DMS153 (cell line): ENCODE results near the gene CFP.

Source experiments
- DNase-seq: peaks from one replicate; lab custom pipeline; 2025; lab: John Stamatoyannopoulos, UW

Gene CFP

GRCh38 chrX:47637546-47638195 is 7.9 kb upstream of the CFP start:
- no peak for DNase-seq

DNA sequence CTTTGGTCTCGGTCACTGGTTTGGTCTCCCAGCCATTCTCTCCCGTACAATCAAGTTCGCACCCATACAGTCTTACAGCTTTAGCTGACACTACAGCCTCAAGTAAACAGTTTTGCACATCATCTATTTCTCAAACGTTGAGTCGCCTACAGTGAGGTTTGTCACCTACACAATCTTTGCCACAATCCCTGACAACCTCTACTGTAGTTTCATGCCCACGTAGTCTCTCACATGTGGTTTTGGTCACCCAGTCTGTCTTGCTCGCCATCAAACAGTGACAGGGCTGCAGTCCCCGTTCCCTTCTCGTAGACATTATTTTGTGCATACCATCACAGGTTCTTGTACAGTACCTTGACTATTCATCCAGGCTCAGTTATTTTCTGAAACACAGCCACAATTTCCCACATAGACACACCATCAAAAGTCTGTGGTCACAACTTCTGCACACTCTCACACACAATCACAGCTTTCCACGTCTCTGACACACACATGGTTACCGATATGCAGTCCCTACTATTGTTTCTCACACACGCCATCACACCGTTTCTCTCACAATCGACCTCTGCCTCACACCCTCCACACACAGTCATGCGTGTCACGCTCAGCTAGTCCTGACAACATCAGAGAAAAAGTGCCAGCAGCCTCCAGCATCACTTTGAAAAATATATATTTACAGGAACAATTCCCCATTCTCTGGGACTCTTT is 5.3 kb upstream of the CFP start:
- DNase-seq = no peak

DNA sequence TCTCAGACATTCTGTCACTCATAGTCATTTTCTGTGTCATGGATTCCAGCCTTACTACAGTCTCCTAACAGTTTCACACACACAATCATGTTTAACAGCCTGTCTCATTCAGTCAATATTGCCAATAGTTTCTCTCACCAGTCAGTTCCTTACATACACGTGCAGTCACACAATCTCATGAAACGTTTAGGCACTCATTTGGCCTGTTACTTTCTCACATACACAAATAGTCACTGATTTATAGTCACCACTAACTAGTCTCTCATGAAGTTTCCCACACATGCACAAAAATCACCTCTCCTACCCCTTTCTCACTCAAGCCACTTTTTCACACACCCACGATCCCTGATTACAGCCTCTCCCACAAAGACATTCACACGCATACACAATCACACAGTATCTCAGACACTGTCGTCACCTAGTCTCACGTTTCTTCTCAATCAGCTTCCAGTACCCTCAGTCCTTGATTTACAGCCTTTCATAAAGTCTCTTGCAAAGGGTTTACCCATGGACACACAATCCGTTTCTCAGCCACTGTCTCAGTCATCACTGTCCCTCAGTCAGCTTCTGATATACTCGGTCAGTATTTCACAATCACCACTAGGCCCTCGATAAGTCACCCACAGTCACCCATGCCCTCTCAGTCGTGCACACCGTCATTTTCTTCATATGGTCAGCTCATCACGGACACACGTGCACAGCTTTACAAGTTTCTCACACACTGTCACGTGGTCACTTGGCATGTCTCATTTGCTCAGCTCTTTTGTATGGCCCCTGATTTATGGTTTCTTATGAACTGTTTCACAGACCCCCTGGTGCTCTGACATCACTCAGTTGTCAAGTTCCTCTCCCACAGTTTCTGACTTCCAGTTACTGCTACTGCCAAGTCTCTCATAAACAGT is 4.2 kb upstream of the CFP start:
- DNase-seq = no peak

GRCh38 chrX:47632666-47633065 is 2.9 kb upstream of the CFP start:
- DNase-seq = no peak

DNA sequence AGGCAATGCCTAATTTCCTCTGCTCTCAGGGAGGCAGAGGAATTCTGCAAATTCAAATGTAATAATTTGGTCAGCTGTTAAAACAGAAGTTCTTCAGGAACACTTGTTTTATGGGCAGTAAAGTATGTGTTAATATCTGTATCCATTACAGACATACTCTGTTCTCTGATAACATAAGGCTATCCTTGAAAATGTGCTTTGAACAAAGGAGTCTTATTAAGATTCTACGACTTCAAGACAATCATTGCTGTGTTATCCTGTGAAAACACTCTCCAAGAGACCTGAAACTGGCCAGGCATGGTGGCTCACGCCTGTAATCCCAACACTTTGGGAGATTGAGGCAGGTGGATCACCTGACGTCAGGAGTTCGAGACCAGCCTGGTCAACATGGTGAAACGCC is 1.9 kb upstream of the CFP start:
- DNase-seq = no peak

- no peak for DNase-seq
These were observed 748 bp downstream of the CFP start for GRCh38 chrX:47628982-47629381.

- no peak for DNase-seq
These were observed 4.4 kb downstream of the CFP start for GRCh38 chrX:47625365-47625764.

DNA sequence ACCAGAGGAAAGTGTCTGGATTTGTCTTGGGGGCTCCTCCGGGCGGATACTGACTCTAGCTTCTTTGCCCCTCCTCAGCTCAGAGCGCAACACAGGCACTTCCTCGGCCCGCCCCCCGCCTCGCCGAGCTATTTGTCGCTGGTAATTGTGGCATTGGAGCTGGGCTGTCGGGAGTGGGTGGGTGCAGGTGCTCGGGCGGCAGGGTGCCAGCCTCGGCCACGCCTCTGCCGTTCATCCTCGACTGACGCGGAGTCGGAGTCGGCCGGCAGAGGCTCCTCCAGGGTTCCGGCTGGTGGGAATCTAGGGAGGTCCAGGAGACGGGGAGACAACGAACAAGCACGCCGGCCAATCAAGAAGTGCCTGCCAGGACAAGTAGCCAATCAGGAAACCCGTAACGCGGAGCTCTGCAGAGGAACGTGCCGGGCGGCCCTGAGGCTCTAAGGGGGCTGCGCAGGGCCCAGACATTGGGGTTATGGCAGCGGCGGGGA is 6.1 kb downstream of the CFP start:
- peak; percentile 69 for DNase-seq

GRCh38 chrX:47621851-47622250 is 7.9 kb downstream of the CFP start:
- DNase-seq = no peak

GRCh38 chrX:47620303-47620685 is 9.4 kb downstream of the CFP start:
- no peak for DNase-seq

- peak; percentile 55 for DNase-seq
These were observed 10.0 kb downstream of the CFP start, which contains the start of gene SYN1 for GRCh38 chrX:47619486-47620302. TSS of gene SYN1 (minus strand) at chrX:47619857. CDS start at chrX:47619728, 129 bp downstream.

DNA sequence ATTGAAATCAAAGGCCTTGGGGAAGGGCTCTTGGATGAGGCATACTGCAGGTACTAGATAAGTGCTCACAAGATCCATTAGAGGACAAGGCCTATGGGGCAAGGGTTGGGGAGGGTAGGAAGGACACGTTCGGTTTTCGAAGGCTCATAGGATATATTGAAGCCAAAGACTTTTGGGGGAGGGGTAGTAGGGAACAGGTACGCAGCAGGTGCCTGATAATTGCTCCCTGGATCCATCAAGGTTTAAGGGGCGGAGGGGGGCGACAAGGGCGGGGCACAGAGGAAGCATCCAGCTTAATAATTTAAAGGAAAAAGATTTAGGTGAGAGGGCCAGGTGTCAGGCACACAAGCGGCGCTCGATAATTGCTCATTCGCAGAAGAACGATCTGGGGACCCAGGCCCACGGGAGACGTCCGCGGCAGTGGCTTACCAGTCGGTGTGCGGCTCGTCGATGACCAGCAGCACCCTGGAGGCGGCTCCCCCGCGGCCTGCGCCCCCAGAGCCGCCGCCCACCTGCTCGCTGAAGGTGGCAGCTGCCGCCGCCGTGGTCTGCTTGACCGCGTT is 10.7 kb downstream of the CFP start:
- DNase-seq = no peak

DNA sequence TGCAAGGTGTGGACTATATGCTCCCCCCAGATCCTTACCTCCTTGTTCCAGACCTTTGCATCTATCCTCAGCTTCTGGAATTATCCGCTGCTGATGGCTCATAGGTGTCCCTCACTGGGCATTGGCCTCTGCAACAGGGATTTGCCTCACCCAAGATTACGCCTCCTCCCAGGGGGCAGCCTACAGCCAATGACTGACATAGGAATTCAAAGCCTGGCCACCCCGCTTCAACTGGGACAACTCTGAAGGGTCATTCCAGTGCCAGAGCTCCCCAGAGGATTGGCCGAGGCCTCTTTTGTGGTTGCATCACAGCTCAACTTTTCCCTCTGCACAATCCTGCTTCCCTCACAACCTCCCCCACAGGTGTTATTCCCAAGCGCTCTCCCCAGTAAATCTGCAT is 15.1 kb downstream of the CFP start:
- no peak for DNase-seq

DNA sequence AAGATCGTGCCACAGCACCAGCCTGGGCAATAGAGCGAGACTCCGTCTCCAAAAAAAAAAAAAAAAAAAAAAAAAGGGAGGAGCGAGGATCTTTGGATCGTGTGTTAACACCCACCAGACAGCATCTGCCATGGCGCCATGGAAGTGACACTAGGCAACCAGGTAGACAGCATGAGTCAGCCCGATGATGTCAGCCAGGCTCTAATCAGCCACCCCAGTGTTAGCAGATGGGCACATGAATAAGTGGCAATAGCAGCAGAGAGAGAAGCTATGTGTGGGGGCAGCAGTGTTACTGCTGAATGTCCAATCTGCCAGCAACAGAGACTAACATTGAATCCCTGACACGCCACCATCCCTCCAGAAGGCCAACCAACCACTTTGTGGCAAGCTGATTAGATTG is 16.6 kb downstream of the CFP start:
- no peak for DNase-seq

DNA sequence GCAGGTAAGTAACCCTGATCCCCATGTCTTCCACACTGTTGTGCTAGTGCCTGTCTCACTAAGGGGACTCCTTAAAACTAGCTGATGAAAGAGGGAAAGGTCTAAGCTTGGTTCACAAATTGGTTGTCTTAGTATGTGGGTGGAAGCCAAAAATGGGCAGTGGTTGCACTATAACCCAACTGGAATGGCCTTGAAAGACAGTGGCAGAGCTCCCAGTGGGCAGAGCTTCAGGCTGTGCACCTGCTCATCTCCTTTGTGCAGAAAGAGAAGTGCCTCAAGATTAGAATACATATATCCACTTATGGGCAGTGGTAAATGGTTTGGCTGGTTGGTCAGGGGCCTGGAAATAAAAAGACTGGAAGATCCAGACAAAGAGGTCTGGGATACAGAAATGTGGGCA is 17.3 kb downstream of the CFP start:
- no peak for DNase-seq

GRCh38 chrX:47611926-47612325 is 17.8 kb downstream of the CFP start:
- DNase-seq = no peak

- DNase-seq = no peak
These were observed 18.2 kb downstream of the CFP start for GRCh38 chrX:47611489-47611888.

DNA sequence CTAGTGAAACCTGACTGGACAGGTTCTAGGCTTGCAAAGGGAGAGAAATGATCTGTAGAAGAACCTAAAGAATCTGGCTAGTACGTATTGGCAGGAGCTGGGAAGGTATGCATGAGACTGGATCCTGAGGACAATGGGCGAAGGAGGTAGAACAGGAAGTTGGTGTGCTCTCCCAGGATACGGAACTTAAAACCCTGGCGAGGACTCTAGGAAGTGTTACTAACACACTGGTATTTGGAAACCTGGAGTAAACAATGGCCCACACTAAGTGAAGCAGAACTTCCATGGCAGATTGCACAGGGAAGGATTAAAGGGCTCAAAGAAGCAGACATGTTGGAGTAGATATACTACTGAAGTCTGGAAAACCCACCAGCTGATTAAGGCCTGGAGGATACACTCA is 19.2 kb downstream of the CFP start:
- DNase-seq = no peak

DNA sequence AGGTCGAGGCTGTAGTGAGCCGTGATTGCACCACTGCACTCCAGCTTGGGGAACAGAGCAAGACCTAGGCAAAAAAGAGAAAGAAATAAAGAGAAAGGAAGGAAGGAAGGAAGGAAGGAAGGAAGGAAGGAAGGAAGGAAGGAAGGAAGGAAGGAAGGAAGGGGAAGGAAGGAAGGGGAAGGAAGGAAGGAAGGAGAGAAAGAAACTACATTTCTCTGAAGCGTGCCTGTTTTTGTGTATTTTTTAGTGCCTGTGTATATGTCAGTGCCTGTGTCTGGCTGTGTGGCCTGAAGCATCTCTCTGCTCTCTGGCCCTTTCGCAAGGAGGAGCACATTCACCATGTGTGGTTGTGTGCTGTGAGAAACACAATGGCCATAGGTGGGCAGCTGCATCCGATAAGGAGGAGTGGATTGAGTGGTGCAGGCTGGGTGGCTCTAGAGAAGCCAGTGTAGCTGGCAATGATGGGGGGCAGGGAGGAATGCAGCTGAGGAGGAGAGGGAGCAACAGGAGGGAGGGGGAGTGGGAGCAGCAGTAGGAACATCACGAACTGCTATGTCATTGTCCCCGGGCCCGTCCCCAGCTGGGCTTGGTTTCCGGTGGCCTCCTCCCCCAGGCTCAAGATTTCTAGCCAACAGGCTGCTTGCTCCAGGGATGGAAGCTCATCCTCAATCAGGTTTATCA is 21.5 kb downstream of the CFP start:
- no peak for DNase-seq

GRCh38 chrX:47607091-47607490 is 22.6 kb downstream of the CFP start:
- no peak for DNase-seq

GRCh38 chrX:47605024-47605423 is 24.7 kb downstream of the CFP start:
- DNase-seq = no peak
